Mesenchymal stem cell (in vitro differentiated cells and primary cell): ENCODE data around the gene CACNA2D3.

Experiments used
- DNase-seq: peaks from one replicate; pipeline ENCODE4 v3.0.0-alpha.2; 2013
- H2AFZ ChIP-seq: one replicate; pipeline ENCODE4 v1.6.1; 2013; ENCODE audit warnings: low read depth, mild to moderate bottlenecking, control low read depth, inconsistent platforms, low read length, moderate library complexity
- H2AK5ac ChIP-seq: 2 replicates; pipeline ENCODE4 v1.6.1; 2013; ENCODE audit warnings: low read length, moderate library complexity, mild to moderate bottlenecking, inconsistent platforms; ENCODE audit not compliant: severe bottlenecking
- H2BK120ac ChIP-seq: one replicate; pipeline ENCODE4 v1.6.1; 2013; ENCODE audit warnings: low read depth, mild to moderate bottlenecking, inconsistent platforms, low read length, moderate library complexity
- H2BK12ac ChIP-seq, 2 experiments: one replicate each; pipeline ENCODE4 v1.6.1; 2013; ENCODE audit warnings: inconsistent platforms in 2 of 2, low read length in 2 of 2, mild to moderate bottlenecking in 2 of 2, moderate library complexity in 2 of 2, control low read depth in 1 of 2
- H2BK15ac ChIP-seq: one replicate; pipeline ENCODE4 v1.6.1; 2013; ENCODE audit warnings: mild to moderate bottlenecking, low read depth, inconsistent platforms; ENCODE audit not compliant: poor library complexity, severe bottlenecking
- H2BK5ac ChIP-seq: 2 replicates; pipeline ENCODE4 v1.6.1; 2013; ENCODE audit warnings: low read depth, mild to moderate bottlenecking, low read length, control low read depth, inconsistent platforms; ENCODE audit not compliant: poor library complexity, severe bottlenecking
- H3K14ac ChIP-seq, 2 experiments: one replicate each; pipeline ENCODE4 v1.6.1; 2013; ENCODE audit warnings: inconsistent platforms in 2 of 2, low read length in 2 of 2, control low read depth in 1 of 2, mild to moderate bottlenecking in 1 of 2, moderate library complexity in 1 of 2
- H3K18ac ChIP-seq, 2 experiments: one replicate each; pipeline ENCODE4 v1.6.1; 2013; ENCODE audit warnings: inconsistent platforms in 2 of 2, low read length in 2 of 2, control low read depth in 1 of 2, low read depth in 1 of 2, mild to moderate bottlenecking in 1 of 2
- H3K23ac ChIP-seq, 2 experiments: one replicate each; pipeline ENCODE4 v1.6.1; 2013; ENCODE audit warnings: inconsistent platforms in 2 of 2, low read length in 2 of 2, mild to moderate bottlenecking in 2 of 2, moderate library complexity in 2 of 2, control low read depth in 1 of 2
- H3K27ac ChIP-seq: 2 replicates; pipeline ENCODE4 v1.5.1; 2013; ENCODE audit warnings: mild to moderate bottlenecking, moderate library complexity, low read length, control low read depth, inconsistent platforms; ENCODE audit not compliant: poor library complexity, severe bottlenecking
- H3K27me3 ChIP-seq, 2 experiments: 2 replicates each; pipeline versions ENCODE4 v1.6.1 to v1.7.0; 2013; ENCODE audit warnings: low read length in 2 of 2, mild to moderate bottlenecking in 2 of 2, moderate library complexity in 2 of 2, control low read depth in 1 of 2, inconsistent platforms in 1 of 2; ENCODE audit not compliant: control insufficient read depth in 1 of 2, insufficient read depth in 1 of 2
- H3K36me3 ChIP-seq, 2 experiments: 2 replicates each; pipeline versions ENCODE4 v1.6.1 to v1.7.0; 2013; ENCODE audit warnings: low read length in 2 of 2, control low read depth in 1 of 2, inconsistent platforms in 1 of 2, low read depth in 1 of 2, mild to moderate bottlenecking in 1 of 2; ENCODE audit not compliant: insufficient read depth in 2 of 2, control insufficient read depth in 1 of 2
- H3K4ac ChIP-seq, 2 experiments: one replicate each; pipeline ENCODE4 v1.6.1; 2013; ENCODE audit warnings: inconsistent platforms in 2 of 2, low read length in 2 of 2, mild to moderate bottlenecking in 2 of 2, moderate library complexity in 2 of 2, control low read depth in 1 of 2, low read depth in 1 of 2
- H3K4me1 ChIP-seq: 2 replicates; pipeline ENCODE4 v1.6.1; 2013; ENCODE audit warnings: low read depth, low read length, control low read depth; ENCODE audit not compliant: control insufficient read depth, insufficient read depth
- H3K4me2 ChIP-seq: 2 replicates; pipeline ENCODE4 v1.6.1; 2013; ENCODE audit warnings: low read length, mild to moderate bottlenecking, inconsistent platforms; ENCODE audit not compliant: poor library complexity, severe bottlenecking
- H3K4me3 ChIP-seq, 2 experiments: 2 replicates each; pipeline versions ENCODE4 v1.5.1 to v1.7.0; 2013; ENCODE audit warnings: low read length in 2 of 2, mild to moderate bottlenecking in 2 of 2, control low read depth in 1 of 2, low read depth in 1 of 2; ENCODE audit not compliant: insufficient read depth in 1 of 2
- H3K79me1 ChIP-seq: replicated peaks from 2 replicates; pipeline ENCODE4 v1.6.1; 2013; ENCODE audit warnings: mild to moderate bottlenecking, control low read depth, low read length, inconsistent platforms; ENCODE audit not compliant: poor library complexity, severe bottlenecking
- H3K9ac ChIP-seq: 2 replicates; pipeline ENCODE4 v1.7.0; 2013; ENCODE audit warnings: mild to moderate bottlenecking, low read length, moderate library complexity
- H3K9me3 ChIP-seq: 2 replicates; pipeline ENCODE4 v1.7.0; 2013; ENCODE audit warnings: mild to moderate bottlenecking, low read length; ENCODE audit not compliant: control insufficient read depth
- H4K8ac ChIP-seq: one replicate; pipeline ENCODE4 v1.6.1; 2013; ENCODE audit warnings: inconsistent platforms, mild to moderate bottlenecking, low read length, moderate library complexity
- H4K91ac ChIP-seq: one replicate; pipeline ENCODE4 v1.6.1; 2013; ENCODE audit warnings: mild to moderate bottlenecking, low read length, inconsistent platforms
- WGBS: methylation state at CpG from one replicate; pipeline ENCODE4 v1.1.7; 2013; ENCODE audit warnings: mixed read lengths; 5-methylcytosine and 5-hydroxymethylcytosine counted together

Gene CACNA2D3

DNA sequence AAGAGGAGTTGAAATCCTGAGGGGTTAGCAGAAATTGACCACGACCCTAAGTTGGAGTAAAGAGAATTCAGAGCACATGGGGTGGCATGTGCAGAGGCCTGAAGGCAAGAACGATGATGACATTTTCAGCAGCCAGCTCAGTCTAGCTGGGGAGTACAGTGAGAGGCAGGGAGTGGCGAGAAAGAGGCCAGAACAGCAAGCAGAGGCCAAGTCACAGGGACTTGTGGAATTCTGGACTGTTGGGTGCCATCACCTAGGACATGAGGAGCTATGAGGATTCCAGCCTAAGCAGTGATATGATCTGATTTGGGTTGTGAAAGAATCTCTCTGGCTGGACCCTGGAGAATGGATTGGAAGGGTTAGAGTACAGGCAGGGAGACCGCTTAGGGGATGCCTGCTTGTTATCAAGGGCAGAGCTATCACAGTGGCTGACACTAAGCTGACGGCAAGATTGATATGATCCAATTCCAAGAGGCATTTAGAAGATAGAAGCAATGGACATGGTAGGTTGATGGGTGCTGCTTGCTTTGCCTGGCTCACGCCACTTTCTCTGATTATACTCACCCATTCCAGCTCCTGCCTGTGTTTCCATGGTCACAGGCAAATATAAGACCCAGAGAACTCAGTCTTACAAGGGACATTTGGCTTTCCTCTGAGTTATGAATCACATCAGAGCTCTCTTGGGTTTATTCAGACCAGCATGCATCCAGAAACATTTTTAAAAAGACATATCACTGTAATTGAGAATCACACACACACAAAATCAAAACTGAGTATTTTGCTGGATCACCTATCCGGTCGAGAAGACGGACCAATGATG, 739.1 kb downstream of the CACNA2D3 start:
- Histone ChIP-seq H3K4me1 (peaks cover 11% of the 10 kb centered on the region), H2AK5ac (no peak overlapping the region), H3K14ac (peak overlapping the region in 1 of 2 experiments; percentile 21), H3K79me1 (no peaks in the 10 kb centered on the region), H2BK12ac (peak overlapping the region; percentile 64), H3K36me3 (no peaks in the 10 kb centered on the region), H3K18ac (peak overlapping the region; percentile 14 to 63), H2BK5ac (no peak overlapping the region), H2BK120ac (no peak overlapping the region), H3K4ac (peak overlapping the region in 1 of 2 experiments; percentile 42), H3K9me3 (no peaks in the 10 kb centered on the region), H3K23ac (no peak overlapping the region), H3K4me3 (peak overlapping the region in 1 of 2 experiments; percentile 35), H2AFZ (no peak overlapping the region), H4K8ac (peak overlapping the region; percentile 3), H3K9ac (peak overlapping the region; percentile 66), H2BK15ac (no peak overlapping the region), H4K91ac (peak overlapping the region; percentile 62), H3K27ac (no peak overlapping the region), H3K27me3 (peaks cover 0 to 2% of the 10 kb centered on the region in 2 experiments), H3K4me2 (no peak overlapping the region)
- 93% methylated on average over 9 of the region's 9 CpGs for WGBS
- peak; percentile 28 for DNase-seq

DNA sequence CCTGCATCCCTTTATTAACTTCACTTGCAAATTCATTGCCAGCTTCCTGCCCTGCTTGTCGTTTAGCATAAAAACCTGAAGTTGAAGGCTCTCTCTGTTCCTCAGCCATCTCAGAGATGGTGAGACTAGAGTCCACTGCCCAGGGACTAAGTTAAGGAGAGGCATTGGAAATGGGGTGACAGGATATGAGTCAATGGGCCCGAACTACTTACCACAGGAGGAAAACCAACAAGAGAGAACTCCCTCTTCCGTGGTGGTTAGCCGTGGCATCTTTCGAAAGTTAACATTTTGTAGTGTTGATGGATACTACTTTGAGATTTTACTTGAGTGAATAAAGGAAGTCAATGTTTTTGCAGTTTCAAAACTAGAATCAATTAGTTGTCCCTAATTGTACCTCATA, 740.2 kb downstream of the CACNA2D3 start:
- no peak overlapping the region for H2AFZ ChIP-seq
- H3K79me1 ChIP-seq, result no peaks in the 10 kb centered on the region
- no peak overlapping the region for H4K91ac ChIP-seq
- no peak overlapping the region for H2BK12ac ChIP-seq
- 83% methylated on average over 5 of the region's 5 CpGs for WGBS
- no peak overlapping the region for H2BK5ac ChIP-seq
- peaks cover 0 to 1% of the 10 kb centered on the region in 2 experiments for H3K27me3 ChIP-seq
- H3K4ac ChIP-seq, result no peak overlapping the region
- no peaks in the 10 kb centered on the region for H3K9me3 ChIP-seq
- no peak overlapping the region for H3K18ac ChIP-seq
- H2BK15ac ChIP-seq, result no peak overlapping the region
- H3K36me3 ChIP-seq, result no peaks in the 10 kb centered on the region
- DNase-seq, result no peak
- no peak overlapping the region for H3K14ac ChIP-seq
- H3K9ac ChIP-seq, result peak overlapping the region; percentile 66
- H3K27ac ChIP-seq, result no peak overlapping the region
- no peak overlapping the region for H2BK120ac ChIP-seq
- no peak overlapping the region for H2AK5ac ChIP-seq
- no peak overlapping the region for H3K4me2 ChIP-seq
- no peak overlapping the region for H4K8ac ChIP-seq
- no peak overlapping the region for H3K4me3 ChIP-seq
- no peak overlapping the region for H3K23ac ChIP-seq
- peaks cover 11% of the 10 kb centered on the region for H3K4me1 ChIP-seq

DNA sequence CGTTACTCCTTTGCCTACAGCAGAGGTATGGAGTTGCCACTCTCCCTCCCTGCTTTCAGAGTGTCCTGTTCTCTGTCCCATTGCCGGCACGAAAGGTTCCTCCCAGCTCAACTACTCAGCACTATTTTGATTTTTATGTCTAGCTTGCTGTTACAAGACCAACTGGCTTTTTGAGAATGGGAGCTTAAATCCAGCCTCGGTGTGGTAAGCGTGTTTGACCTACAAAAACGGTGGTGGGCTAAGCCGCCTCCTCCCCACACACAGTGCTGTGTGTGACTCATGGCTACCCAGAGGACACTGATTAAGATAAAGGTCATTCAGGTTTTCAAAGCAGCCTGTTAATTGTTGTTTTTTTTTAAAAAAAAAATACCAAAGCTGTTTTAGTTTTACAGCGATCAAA, 741.0 kb downstream of the CACNA2D3 start:
- no peak overlapping the region for H2BK120ac ChIP-seq
- H2BK5ac ChIP-seq, result no peak overlapping the region
- 44% methylated on average over 7 of the region's 8 CpGs for WGBS
- H3K4me3 ChIP-seq, result peak overlapping the region in 1 of 2 experiments; percentile 23
- H4K91ac ChIP-seq, result peak overlapping the region; percentile 41
- H2BK12ac ChIP-seq, result peak overlapping the region; percentile 38 to 45
- no peak overlapping the region for H2AK5ac ChIP-seq
- no peak overlapping the region for H3K27ac ChIP-seq
- H3K9ac ChIP-seq, result peak overlapping the region; percentile 58
- no peak overlapping the region for H3K14ac ChIP-seq
- peak overlapping the region; percentile 40 to 75 for H3K18ac ChIP-seq
- no peak overlapping the region for H3K4ac ChIP-seq
- H3K27me3 ChIP-seq, result no peaks in the 10 kb centered on the region
- peak; percentile 38 for DNase-seq
- no peak overlapping the region for H4K8ac ChIP-seq
- no peak overlapping the region for H2AFZ ChIP-seq
- H3K36me3 ChIP-seq, result no peaks in the 10 kb centered on the region
- H3K23ac ChIP-seq, result no peak overlapping the region
- H3K4me1 ChIP-seq, result peaks cover 10% of the 10 kb centered on the region
- H3K9me3 ChIP-seq, result no peaks in the 10 kb centered on the region
- no peak overlapping the region for H2BK15ac ChIP-seq
- H3K4me2 ChIP-seq, result no peak overlapping the region
- H3K79me1 ChIP-seq, result no peaks in the 10 kb centered on the region

DNA sequence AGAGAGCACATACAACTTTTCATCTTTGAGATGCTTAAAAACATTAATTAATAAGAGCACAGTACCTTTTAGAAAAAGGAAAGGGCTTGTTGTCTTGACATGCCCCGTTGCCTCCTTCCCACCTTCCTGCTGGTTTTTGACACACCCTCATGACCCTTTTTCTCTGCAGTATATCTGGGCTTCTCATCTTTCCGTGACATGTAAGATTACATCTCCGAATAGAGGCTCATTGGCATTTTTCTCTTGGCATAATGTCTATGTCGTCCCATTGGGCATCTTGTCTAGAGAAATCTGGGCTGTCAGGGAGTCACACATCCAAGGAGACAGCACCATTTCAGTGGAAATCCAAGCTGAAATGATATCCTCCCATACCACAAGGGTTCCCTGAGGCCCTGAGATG, 741.4 kb downstream of the CACNA2D3 start:
- Histone ChIP-seq H3K9ac (peak overlapping the region; percentile 58), H3K36me3 (no peaks in the 10 kb centered on the region), H3K14ac (no peak overlapping the region), H3K18ac (no peak overlapping the region), H4K91ac (no peak overlapping the region), H2BK120ac (no peak overlapping the region), H3K27me3 (no peaks in the 10 kb centered on the region), H2BK15ac (no peak overlapping the region), H2BK12ac (no peak overlapping the region), H2AK5ac (no peak overlapping the region), H2BK5ac (no peak overlapping the region), H3K4me3 (no peak overlapping the region), H4K8ac (no peak overlapping the region), H3K4me2 (no peak overlapping the region), H3K4ac (no peak overlapping the region), H3K4me1 (peaks cover 10% of the 10 kb centered on the region), H3K27ac (no peak overlapping the region), H3K9me3 (no peaks in the 10 kb centered on the region), H3K23ac (no peak overlapping the region), H2AFZ (no peak overlapping the region), H3K79me1 (no peaks in the 10 kb centered on the region)
- 87% methylated on average over 4 of the region's 4 CpGs for WGBS
- no peak for DNase-seq
